Suppressor macrophage (primary cell): ENCODE measurements around the gene TNFAIP2.
A peak's percentile ranks its signal among the peaks of the same experiment; 100 is the strongest.
"Not testable (repeated sequence)": the region's sequence is repeated elsewhere in the genome, so short reads cannot be mapped to it uniquely, and the experiment has no call there.

Experiments used
- DNase-seq, 4 experiments: peaks; one replicate each; pipeline ENCODE4 v3.0.0-alpha.2; 2020 to 2022

TNFAIP2 gene

DNA sequence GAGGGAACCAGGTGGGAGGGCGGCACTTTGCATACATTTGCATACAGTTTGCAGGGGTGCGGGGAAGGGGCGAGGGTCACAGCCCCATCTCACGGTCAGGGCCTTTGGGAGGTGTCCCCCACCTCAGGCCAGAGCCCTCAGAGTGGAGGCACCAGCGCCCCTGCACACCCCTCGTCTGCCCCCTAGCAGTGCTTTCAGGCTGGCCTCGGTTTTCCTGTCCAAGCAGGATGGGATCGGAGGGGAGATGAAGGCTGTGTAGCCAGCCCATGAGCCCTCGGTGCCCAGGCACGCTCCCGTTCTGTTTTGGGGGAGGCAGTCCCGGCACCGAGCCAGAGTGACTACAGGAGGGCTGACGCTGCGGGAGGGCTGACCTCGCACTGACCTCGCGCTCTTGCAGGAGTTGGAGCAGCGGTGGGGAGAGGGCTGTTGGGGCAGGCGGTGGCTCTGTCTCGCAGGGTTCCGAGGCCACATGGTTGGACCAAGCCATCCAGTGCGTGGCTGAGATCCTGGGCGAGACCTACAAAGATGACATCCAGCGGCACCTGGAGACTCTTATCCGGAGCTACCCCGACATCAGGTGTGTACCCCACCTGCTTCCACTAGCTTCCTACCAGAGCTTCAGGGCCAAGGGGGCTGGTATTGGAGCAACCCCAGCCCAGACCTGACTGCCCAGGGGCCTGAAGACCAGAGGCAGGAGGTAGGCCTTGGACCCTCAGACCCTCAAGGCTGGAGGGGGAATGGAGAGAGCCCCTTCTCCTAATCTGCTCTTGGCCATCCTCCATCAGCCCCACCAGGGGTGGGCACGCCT lies 15.1 kb upstream of the TNFAIP2 start:
- DNase-seq = no peak

GRCh38 chr14:103108749-103109207 lies 14.5 kb upstream of the TNFAIP2 start:
- peak; percentile 47 to 74 (median 64) for DNase-seq

- no peak for DNase-seq
Measured at GRCh38 chr14:103109535-103110441, 13.5 kb upstream of the TNFAIP2 start.

- DNase-seq = no peak
Measured at GRCh38 chr14:103110681-103111231, 12.5 kb upstream of the TNFAIP2 start.

DNA sequence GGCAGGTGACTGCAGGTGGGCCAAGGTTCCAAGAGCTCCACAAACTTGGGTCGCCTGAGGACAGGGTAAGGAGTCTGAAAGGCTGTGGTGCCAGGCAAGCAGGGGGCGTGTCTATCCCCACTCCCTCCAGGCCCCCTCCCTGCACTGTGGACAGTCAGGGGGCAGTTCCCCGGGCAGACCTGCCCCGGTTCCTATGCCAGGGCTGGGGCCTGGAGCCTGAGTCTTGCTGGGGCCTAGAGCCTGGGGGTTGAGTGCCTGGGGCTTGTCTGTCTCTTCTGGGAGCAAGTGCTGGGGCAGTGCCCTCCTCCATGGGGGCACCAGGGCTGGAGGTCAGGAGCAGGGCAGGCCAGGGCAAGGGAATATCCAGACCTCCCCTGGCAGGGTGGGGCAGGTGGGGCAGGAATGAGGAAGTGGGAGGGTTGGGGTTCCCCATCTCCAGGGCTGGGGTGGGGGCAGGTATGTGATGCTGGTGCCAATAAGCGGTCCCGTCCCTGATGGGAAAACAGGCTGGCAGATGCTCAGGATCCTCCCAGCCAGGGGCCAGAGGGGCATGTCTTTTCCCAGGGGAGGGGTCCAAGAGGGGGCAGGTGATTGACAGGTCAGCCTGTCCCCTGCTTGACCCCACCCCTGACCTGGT lies 11.9 kb upstream of the TNFAIP2 start:
- DNase-seq = peak in 1 of 4 experiments; percentile 32

- no peak for DNase-seq
Measured at GRCh38 chr14:103112400-103113243, 10.6 kb upstream of the TNFAIP2 start.

- DNase-seq = no peak
Measured at GRCh38 chr14:103113303-103113702, 10.0 kb upstream of the TNFAIP2 start.

DNA sequence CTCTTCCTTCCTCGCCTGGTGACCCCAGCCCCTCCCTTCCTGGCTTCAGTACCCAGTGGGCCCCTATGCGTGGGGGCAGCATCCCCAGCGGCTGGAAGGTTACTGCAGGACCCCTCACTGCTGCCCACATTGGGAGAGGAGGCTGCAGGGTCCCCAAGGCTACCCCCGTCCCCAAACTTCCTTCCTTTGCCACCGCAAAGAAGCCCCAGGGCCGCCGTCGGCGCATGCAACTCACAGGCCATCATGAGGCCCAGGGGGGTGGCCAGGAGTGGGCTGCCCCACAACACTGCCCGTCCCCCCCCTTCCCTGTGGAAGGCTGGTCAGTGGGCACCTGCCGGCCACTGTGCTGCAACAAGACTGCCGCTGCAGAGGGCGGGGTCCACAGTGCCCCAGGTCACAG lies 9.5 kb upstream of the TNFAIP2 start:
- DNase-seq = no peak

GRCh38 chr14:103115086-103115679 lies 8.1 kb upstream of the TNFAIP2 start:
- DNase-seq = peak in 3 of 4 experiments; percentile 35 to 53 (median 48)

- no peak for DNase-seq
Measured at GRCh38 chr14:103115845-103116572, 7.3 kb upstream of the TNFAIP2 start.

DNA sequence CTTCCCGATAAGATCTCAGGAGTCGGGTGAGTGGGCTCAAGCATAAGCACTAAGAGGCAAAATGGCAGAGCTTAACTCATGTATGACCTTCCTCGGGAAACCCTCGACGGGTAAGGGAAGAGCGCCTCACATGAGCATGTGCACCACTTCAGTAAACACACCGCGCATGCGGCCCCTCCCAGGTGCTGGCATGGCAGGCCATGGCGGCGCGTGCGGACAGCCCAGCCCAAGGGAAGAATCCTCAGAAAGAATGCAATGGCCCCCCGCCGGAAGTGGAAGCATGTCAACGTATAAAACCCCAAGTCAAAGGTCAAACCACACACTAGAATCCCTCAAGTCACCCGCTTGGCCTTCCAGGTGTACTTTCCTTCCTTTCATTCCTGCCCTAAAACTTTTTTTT lies 6.6 kb upstream of the TNFAIP2 start:
- no peak for DNase-seq

- not testable (repeated sequence) for DNase-seq
Measured at GRCh38 chr14:103117499-103117898, 5.8 kb upstream of the TNFAIP2 start.

DNA sequence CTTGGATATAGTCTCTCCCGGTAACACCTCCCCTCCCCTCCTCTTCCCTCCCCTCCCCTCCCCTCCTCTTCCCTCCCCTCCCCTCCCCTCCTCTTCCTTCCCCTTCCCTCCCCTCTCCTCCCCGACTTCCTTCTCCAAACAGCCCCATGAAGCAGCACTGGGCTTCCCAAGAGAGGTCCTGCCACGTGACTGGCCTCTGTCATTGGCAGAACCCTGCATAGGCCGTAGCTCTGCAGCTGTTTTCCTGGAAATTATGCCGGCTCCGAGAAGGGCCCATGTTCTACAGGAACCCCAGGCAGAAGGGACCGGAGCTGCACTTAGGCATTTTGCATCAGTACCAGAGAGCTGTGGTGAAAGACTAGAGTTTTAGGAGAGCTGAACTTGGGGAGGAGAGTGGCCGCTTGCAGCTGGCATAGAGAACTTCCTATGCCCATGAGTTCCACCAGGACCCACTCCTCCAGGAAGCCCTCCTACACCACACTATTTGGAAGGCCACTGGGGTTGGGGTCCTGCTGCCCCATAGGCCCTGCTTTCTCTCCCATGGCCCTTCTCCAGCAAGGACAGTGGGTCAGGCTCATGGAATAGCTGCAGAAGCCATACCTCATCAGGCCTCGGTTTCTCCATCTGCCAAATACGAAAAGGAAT lies 5.1 kb upstream of the TNFAIP2 start:
- peak; percentile 80 to 93 (median 89) for DNase-seq

- peak; percentile 97 to 99 (median 98) for DNase-seq
Measured at GRCh38 chr14:103118663-103119404, 4.4 kb upstream of the TNFAIP2 start.

GRCh38 chr14:103119527-103119926 lies 3.7 kb upstream of the TNFAIP2 start:
- not testable (repeated sequence) for DNase-seq

DNA sequence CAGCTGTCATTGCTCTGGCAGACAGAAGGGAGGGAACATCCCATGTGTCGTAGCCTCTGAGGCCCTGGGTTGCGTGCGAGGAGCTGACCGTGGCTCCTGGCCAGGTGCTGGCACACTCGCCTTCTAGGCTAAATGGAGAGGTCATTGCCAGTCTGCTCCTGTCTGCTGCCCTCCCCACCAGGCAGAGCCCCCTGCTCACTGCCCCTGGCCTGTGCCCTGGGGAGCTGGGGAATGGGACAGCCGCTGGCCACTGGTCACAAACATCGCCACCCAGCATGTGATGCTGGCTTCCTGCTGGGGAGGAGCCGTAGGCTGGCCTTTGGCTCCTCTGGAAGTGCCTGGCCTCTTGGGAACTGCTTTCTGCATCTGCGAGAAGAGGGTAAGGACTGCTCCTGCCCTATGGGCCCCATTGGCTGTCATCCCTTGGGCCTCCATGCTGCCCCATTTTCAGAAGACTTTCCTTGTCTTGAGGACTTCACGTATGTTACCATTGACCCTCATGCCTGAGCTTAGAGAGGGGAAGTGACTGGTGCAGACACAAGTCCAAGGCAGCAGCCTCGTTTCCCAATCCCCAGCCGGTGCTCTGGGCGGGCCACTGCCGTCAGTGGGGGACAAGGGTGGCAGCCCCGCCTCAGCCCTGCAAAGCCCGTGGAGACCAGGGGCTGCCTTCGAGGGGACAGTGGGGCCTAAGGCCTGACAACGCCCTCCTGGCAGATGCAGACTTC lies 2.0 kb upstream of the TNFAIP2 start:
- DNase-seq = peak; percentile 81 to 90 (median 89)

GRCh38 chr14:103121846-103122584 lies 1.2 kb upstream of the TNFAIP2 start:
- peak; percentile 80 to 89 (median 87) for DNase-seq

GRCh38 chr14:103122585-103122946 lies 695 bp upstream of the TNFAIP2 start:
- DNase-seq = peak; percentile 50 to 68 (median 59)
